Stomach smooth muscle (tissue), 2 donors: Measurements from ENCODE around the gene HOMER2.
"Not testable (repeated sequence)": the region's sequence is repeated elsewhere in the genome, so short reads cannot be mapped to it uniquely, and the experiment has no call there.

Experiments used
- H3K27ac ChIP-seq: one replicate; pipeline ENCODE4 v1.7.0; 2013; ENCODE audit warnings: mild to moderate bottlenecking, low read length, inconsistent platforms
- H3K27me3 ChIP-seq, 2 donors: one replicate each; pipeline ENCODE4 v1.7.0; 2013; ENCODE audit warnings: low read length in 2 of 2; ENCODE audit not compliant: insufficient read depth in 2 of 2, control insufficient read depth in 1 of 2
- H3K36me3 ChIP-seq, 2 donors: one replicate each; pipeline ENCODE4 v1.7.0; 2013; ENCODE audit warnings: low read length in 2 of 2; ENCODE audit not compliant: control insufficient read depth in 2 of 2, insufficient read depth in 2 of 2
- H3K4me1 ChIP-seq: one replicate; pipeline ENCODE4 v1.7.0; 2013; ENCODE audit warnings: low read length; ENCODE audit not compliant: control insufficient read depth, insufficient read depth
- H3K4me3 ChIP-seq, 2 donors: one replicate each; pipeline ENCODE4 v1.7.0; 2013; ENCODE audit warnings: low read length in 2 of 2
- H3K9ac ChIP-seq, 2 donors: one replicate each; pipeline ENCODE4 v1.7.0; 2013; ENCODE audit warnings: low read length in 2 of 2, mild to moderate bottlenecking in 1 of 2
- H3K9me3 ChIP-seq, 2 donors: one replicate each; pipeline ENCODE4 v1.7.0; 2013; ENCODE audit warnings: low read length in 2 of 2; ENCODE audit not compliant: control insufficient read depth in 2 of 2
- donor health status: healthy.
- donor health status: Pancreatic carcinoma.

The HOMER2 gene

GRCh38 chr15:82833362-82833682, 119.2 kb downstream of the HOMER2 start:
- Histone ChIP-seq H3K4me1 (no peaks in the 10 kb centered on the region), H3K27ac (no peak overlapping the region), H3K27me3 (no peaks in the 10 kb centered on the region), H3K4me3 (no peak overlapping the region), H3K36me3 (peaks cover 59 to 65% of the 10 kb centered on the region in 2 donors), H3K9ac (no peak overlapping the region), H3K9me3 (no peaks in the 10 kb centered on the region)

- Histone ChIP-seq H3K27me3 (no peaks in the 10 kb centered on the region), H3K27ac (no peak overlapping the region), H3K4me3 (no peak overlapping the region), H3K9ac (no peak overlapping the region), H3K36me3 (peaks cover 62 to 67% of the 10 kb centered on the region in 2 donors), H3K9me3 (no peaks in the 10 kb centered on the region), H3K4me1 (no peaks in the 10 kb centered on the region)
These were observed 119.7 kb downstream of the HOMER2 start for GRCh38 chr15:82832601-82833361.

- H3K36me3 ChIP-seq, result peaks cover 61 to 73% of the 10 kb centered on the region in 2 donors
- H3K9me3 ChIP-seq, result no peaks in the 10 kb centered on the region
- H3K9ac ChIP-seq, result no peak overlapping the region
- no peaks in the 10 kb centered on the region for H3K4me1 ChIP-seq
- no peaks in the 10 kb centered on the region for H3K27me3 ChIP-seq
- no peak overlapping the region for H3K4me3 ChIP-seq
- no peak overlapping the region for H3K27ac ChIP-seq
These were observed 120.5 kb downstream of the HOMER2 start for GRCh38 chr15:82831894-82832600.

GRCh38 chr15:82830427-82831173, 121.9 kb downstream of the HOMER2 start:
- Histone ChIP-seq H3K27ac (no peak overlapping the region), H3K9me3 (no peaks in the 10 kb centered on the region), H3K9ac (no peak overlapping the region), H3K36me3 (peaks cover 58 to 75% of the 10 kb centered on the region in 2 donors), H3K4me3 (no peak overlapping the region), H3K27me3 (no peaks in the 10 kb centered on the region), H3K4me1 (no peaks in the 10 kb centered on the region)

GRCh38 chr15:82829234-82829633, 123.3 kb downstream of the HOMER2 start:
- H3K36me3 ChIP-seq, result peaks cover 52 to 66% of the 10 kb centered on the region in 2 donors

GRCh38 chr15:82828075-82828474, 124.4 kb downstream of the HOMER2 start:
- Histone ChIP-seq H3K36me3 (peaks cover 46 to 60% of the 10 kb centered on the region in 2 donors), H3K4me1 (no peaks in the 10 kb centered on the region), H3K9me3 (no peaks in the 10 kb centered on the region), H3K9ac (no peak overlapping the region), H3K27me3 (no peaks in the 10 kb centered on the region), H3K27ac (no peak overlapping the region), H3K4me3 (no peak overlapping the region)

More at GRCh38 chr15:82829234-82829633, 123.3 kb downstream of the HOMER2 start:
- Histone ChIP-seq H3K9me3 (no peaks in the 10 kb centered on the region), H3K27me3 (no peaks in the 10 kb centered on the region), H3K4me3 (no peak overlapping the region), H3K9ac (no peak overlapping the region), H3K4me1 (no peaks in the 10 kb centered on the region), H3K27ac (no peak overlapping the region)

- Histone ChIP-seq H3K27me3 (no peaks in the 10 kb centered on the region), H3K4me3 (no peak overlapping the region), H3K36me3 (peaks cover 22 to 40% of the 10 kb centered on the region in 2 donors), H3K9me3 (no peaks in the 10 kb centered on the region), H3K27ac (no peak overlapping the region), H3K9ac (no peak overlapping the region), H3K4me1 (no peaks in the 10 kb centered on the region)
These were observed 129.5 kb downstream of the HOMER2 start for GRCh38 chr15:82823049-82823448.

GRCh38 chr15:82821851-82822250, 130.7 kb downstream of the HOMER2 start:
- H3K9ac ChIP-seq, H3K4me1 ChIP-seq, H3K27ac ChIP-seq, H3K27me3 ChIP-seq, H3K4me3 ChIP-seq, H3K9me3 ChIP-seq: not testable (repeated sequence)
- peaks cover 21 to 33% of the 10 kb centered on the region in 2 donors for H3K36me3 ChIP-seq

GRCh38 chr15:82821396-82821795, 131.1 kb downstream of the HOMER2 start:
- peaks cover 20 to 33% of the 10 kb centered on the region in 2 donors for H3K36me3 ChIP-seq
- not testable (repeated sequence) for H3K4me3 ChIP-seq, H3K4me1 ChIP-seq, H3K27ac ChIP-seq, H3K27me3 ChIP-seq, H3K9ac ChIP-seq, H3K9me3 ChIP-seq

- no peaks in the 10 kb centered on the region for H3K4me1 ChIP-seq
- H3K27me3 ChIP-seq, result no peaks in the 10 kb centered on the region
- no peaks in the 10 kb centered on the region for H3K9me3 ChIP-seq
- H3K36me3 ChIP-seq, result peaks cover 20 to 33% of the 10 kb centered on the region in 2 donors
- H3K27ac ChIP-seq, result no peak overlapping the region
- H3K9ac ChIP-seq, result no peak overlapping the region
- H3K4me3 ChIP-seq, result no peak overlapping the region
These were observed 132.4 kb downstream of the HOMER2 start for GRCh38 chr15:82820128-82820527.
